Measurements from ENCODE around the gene NDFIP1.
A peak's percentile ranks its signal among the peaks of the same experiment; 100 is the strongest.

GRCh38 chr5:142143878-142144277 lies 35.3 kb downstream of the NDFIP1 start:
- TF ChIP-seq MEIS1 (CRISPR knock-in tag; IDR thresholded peaks at IDR 0.05; ENCODE audit: borderline replicate concordance), result no peak
- peak; percentile 25; the same call in 1 of the 2 replicates for TF ChIP-seq CTCF (tag by site-specific recombination; IDR thresholded peaks at IDR 0.05)
- TF ChIP-seq ZFP3 (tag by site-specific recombination; IDR thresholded peaks at IDR 0.05; ENCODE audit: low read depth), result no peak
- TF ChIP-seq ZBTB21 (tag by site-specific recombination; IDR thresholded peaks at IDR 0.05), result no peak
- TF ChIP-seq ZNF521 (tag by site-specific recombination; IDR thresholded peaks at IDR 0.05), result no peak
- no peak for TF ChIP-seq SALL2 (tag by site-specific recombination; IDR thresholded peaks at IDR 0.05; ENCODE audit: borderline replicate concordance)
- no peak for TF ChIP-seq ZNF629 (tag by site-specific recombination; IDR thresholded peaks at IDR 0.05)

All from HEK293 (cell line).